SKM-1 treated with dmso at 0.1 percent for 144 hours (cell line): Measurements from ENCODE around the gene ATP11B.

Experiments
- DNase-seq: peaks from one replicate; lab custom pipeline; 2025; ENCODE audit not compliant: unreplicated experiment; lab: John Stamatoyannopoulos, UW

ATP11B gene

DNA sequence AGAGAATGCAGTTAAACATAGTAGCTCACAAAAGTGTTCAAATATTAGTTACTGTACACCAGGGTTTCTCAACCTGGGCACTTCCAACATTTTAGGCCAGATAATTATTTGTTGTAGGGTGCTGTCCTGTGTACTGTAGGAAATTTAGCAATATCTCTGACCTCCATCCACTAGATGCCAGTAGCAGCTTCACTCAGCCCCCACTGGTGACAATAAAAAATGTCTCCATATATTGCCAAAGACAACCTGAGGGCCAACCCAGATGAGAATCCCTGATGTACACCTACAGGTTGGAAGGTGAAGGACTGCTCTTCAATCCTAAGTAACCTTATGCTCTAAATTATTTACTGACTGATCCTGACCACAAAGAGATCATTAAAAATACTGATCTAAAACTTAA, 154.6 kb downstream of the ATP11B start:
- DNase-seq, result no peak

DNA sequence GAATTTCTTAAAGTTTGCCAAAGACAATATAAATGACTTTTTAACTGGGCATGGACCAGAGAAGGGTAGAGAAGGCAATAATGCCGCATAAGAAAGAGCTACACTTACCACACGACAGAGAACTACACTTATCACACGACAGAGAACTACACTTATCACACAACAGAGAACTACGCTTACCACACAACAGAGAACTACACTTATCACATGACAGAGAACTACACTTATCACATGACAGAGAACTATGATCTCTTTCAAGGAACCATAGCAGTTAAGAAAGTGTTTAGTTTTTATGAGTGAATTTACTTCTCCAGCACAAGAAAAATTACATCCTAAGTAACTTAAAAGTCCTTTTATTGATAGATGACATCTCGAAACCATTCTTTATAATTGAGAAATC, 155.0 kb downstream of the ATP11B start:
- no peak for DNase-seq

DNA sequence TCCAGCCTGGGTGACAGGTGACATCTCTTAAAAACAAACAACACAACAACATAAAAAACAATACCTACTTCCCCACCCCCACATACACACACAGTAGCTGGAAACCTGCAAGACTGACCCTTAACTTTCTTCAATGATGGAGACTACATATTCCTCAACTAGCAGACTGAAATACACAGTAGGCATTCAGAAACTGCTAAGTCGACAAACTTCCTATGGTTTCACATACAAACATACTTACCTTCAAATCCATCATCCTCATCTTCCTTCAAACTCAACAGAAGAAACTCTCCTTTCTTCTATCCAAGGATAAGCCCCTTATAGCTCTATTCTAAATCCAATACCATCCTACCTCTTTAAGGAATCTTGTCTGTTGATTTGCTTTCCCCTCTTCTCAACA, 156.4 kb downstream of the ATP11B start:
- DNase-seq, result no peak

DNA sequence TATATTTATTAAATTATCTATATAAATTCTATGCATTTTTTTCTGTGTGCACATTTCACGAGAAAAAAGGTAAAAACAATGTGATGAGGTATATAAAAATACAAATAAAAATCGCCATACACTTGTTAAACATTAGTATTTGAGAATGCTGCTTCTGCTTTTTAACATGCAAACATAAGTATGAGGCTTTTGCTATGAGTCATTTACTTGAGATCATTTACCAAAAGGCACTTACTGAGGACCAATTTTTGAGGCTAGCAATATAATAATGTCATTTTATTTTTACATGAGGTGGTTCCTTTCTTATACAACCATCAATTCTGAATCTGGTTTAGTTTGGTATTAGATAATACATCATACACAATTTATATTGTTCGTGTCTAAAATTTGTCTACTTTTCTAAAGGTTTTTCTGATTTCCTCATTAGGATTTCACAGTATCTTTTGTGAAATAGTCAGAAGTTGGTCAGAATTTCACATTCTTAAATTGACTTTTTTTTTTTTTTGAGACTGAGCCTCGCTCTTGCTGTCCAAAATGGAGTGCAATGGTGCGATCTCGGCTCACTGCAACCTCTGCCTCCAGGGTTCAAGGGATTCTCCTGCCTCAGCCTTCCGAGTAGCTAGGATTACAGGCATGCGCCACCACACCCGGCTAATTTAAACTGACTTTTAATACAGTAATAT, 161.4 kb downstream of the ATP11B start:
- no peak for DNase-seq

DNA sequence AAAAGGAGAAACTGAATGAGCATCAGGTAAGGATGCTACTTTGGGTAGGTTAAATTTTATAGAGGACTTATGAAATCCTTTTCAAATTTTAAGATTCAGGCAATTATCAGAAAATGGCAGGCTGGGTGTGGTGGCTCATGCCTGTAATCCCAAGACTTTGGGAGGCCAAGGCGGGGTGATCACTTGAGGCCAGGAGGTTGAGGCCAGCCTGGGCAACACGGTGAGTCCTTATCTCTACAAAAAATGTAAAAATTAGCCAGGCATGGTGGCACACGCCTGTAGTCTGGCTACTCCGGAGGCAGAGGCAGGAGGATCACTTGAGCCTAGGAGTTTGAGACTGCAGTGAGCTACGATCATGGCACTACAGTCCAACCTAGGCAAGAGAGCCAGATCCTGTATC, 163.9 kb downstream of the ATP11B start:
- DNase-seq, result no peak

DNA sequence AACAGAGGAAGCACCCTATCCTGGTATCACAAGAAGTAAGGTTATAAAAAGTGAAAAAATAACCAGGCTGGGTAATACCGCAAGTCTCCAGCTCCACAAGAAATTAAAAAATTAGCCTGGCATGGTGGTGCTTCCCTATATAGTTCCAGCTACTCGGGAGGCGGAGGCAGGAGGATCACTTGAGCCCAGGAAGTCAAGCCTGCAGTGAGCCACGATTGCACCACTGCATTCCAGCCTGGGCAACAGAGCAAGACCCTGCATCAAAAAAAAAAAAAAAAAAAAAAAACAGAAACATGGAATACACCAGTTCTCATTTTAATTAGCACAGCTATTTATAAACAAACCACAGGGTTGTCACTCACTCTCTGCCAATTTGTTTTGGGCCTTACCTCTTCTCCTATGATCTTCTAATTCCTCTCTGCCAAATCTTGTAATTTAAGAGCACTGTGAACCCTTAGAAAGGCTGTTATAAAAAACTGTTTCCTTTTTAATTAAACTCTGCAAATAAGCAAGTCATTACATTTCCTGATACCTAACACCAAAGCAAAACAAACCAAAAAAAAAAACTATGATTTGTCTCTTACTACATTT, 164.5 kb downstream of the ATP11B start:
- no peak for DNase-seq

DNA sequence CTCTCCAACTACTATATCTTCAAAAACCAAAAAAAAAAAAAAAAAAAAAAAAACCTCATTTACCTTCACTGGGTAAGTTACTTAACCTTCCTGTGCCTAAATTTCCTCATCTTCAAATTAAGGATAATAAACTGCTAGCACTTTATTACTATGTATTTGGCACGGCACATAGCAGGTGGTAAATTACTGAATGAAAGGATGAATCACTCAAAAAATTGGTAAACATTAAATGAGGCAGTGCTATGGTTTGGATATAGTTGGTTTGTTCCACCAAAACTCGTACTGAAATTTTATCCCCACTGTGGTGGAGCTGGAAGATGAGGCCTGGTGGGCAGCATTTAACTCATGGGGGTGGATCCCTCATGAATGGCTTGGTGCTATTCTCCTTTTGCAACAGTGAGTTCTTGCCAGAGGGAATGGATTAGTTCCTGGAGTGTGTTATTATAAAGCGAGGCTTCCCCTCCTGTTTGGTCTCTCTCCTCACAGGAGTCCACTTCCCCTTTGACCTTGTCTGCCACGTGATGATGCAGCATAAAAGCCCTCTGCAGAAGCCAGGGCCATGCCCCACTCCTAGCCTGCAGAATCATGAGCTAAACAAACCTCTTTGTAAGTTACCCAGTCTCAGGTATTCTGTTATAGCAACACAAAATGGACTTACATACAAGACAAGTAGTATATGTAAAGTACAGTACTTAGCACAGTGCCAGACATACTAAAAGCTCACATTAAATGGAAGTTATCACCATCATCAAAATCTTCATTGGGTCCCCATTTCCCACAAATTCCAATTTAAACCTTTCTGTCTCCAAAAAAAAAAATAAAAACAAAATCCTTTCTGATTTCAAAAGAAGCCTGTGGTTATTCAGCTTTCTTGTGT, 166.4 kb downstream of the ATP11B start:
- peak; percentile 16 for DNase-seq

DNA sequence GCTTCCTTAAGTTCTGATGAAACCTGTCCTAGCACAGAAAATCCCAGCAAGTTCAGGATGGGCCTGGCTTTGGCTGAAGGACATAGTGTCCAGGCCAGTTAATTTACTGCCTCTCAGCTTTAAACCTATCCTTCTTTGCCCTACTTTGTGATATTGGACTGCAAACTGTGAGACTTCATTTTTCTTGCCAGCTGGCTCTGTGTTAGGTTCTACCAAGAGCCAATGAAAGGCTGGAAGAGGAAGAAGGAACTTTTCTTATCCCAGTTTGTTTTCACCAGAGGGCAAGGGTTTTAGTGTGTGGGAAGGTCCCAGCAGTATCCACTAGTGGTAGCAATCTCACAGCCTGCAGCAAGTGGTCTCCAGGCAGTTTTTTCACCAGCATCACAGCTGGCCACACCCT, 168.9 kb downstream of the ATP11B start:
- no peak for DNase-seq

DNA sequence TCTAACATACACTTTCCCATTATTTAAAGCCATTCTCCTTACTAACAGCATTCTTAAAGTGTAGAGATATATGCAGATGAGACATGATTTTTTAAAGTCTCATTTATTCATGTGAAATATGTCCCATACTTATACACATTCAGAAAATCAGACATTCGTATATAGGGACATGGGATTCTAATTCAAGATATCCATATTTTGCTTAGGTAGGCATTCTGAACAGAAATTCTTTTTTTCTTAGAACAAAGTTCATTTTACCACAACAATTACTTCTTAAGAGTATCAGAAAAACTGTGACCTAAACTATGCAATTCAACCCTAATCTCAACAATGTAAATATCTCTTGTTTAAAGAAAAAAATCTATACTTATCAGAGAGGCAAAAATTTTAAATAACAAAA, 170.9 kb downstream of the ATP11B start:
- DNase-seq, result no peak

DNA sequence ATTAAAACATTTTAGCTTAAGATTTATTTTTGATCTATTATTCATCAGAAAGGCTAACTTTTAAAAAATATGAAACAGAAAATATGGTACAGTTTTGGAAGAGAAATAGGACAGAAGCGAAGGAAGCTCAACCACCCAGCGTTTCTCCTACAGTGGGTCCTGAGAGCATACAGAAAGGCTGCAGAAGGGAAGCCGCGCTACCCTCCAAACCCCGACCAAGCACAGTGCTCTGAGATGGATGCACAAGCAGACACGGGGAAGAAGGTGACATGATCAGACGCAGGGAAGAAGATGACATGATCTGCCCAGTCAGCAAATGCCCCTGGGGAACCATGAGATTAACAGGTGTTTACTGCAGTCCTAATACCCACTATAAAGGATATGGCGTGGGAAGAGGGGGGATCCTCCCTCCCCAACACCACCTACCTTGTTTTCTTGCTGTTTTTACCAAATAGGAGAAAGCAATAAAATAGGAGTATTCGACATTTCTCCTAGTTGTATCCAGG, 172.6 kb downstream of the ATP11B start:
- DNase-seq, result no peak

DNA sequence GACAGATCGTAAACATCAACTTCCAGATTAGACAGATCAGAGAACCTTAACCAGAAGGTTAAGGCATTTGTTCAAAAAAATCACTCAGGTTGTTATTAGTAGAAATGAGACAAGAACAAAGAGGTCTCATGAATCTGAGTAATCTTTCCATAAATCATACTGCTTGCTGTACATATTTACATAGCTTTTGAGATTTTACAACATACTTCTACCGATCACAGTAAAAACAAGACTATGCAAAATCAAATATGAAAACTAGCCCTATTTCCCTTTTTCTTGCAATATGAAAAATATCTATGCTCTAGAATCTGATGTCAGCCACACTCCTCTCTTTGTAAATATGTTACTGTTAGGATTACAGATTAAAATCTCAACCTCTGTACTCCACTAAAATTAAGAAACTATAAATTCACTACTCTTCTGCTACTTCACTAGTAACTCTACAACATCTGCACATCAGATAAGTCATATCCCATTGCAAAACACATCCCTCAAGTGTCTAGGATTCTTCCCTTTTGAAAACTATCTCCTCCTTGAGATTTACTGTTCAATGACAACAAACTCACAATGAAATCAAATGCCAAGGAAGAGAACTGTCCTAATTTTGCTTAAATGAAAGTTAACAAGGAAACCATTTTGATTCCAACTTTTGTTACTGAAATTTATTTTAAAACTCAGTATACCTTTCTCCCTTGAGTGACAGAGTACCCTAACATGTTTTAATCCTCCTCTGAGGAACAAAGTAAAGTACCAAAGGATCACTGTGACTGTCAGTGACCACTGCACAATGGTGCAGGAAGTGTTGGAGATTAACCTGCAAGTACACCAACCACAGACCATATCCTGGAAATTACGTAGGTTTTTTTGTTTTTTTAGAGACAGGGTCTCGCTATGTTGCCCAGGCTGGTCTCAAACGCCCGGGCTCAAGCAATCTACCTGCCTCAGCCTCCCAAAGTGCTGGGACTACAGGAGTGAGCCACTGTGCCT, 174.2 kb downstream of the ATP11B start:
- DNase-seq, result no peak

DNA sequence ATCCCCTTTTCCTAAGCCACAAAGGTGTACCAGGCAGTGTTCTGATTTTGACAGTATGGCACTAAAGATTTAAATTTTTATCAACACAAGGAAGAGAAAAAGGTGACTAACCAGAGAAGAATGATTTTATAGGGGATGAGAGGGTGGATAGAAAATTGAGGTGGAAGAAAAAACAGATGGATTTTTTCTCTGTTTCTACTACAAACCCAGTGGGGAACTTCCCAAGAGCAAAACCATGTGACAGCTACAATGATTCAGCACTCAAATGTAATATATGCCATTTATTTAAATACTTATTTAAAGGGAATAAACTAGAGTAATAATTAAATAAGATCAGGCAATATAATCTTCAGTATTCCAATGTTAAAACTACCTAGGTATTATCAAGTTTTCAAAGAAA, 176.0 kb downstream of the ATP11B start:
- DNase-seq, result no peak

DNA sequence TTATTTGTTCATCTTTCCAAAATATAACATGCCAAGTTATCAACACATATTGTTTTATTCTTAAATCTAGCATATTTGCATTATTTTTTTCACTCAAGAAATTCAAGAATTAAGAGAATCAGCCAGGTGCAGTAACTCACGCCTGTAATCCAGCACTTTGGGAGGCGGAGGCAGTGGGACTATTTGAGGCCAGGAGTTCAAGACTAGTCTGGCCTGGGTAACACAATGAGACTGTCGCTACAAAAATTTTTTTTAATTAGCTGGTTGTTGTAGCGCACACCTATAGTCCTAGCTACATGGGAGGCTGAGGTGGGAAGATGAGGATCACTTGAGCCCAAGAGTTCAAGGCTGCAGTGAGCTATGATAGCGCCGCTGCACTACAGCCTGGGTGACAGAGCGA, 176.5 kb downstream of the ATP11B start:
- DNase-seq, result no peak

DNA sequence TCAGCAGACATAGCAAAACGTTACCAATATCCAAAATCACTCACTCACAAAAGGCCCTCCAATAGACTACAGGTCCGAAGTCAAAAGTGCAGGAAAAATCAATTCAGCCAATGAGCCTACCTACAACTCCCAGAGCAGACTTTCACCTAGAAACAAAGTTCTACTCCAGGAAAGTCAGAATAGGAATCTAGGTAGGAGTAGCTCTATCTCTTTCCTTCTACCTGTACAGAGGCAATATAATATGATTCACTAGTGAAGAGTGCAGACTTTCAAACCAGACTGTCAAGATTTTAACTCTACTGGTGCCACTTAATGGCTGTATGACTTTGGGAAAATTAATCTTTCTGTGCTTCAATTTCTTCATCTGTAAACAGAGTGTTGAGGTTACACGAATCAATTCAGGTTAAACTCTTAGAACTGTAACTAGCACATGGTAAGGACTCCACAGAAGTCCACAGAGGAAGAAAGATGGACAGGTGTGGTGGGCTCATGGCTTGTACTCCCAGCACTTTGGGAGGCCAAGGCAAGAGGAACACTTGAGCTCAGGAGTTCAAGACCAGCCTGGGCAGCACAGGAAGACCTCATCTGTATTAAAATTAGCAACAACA, 177.6 kb downstream of the ATP11B start:
- no peak for DNase-seq
